Smooth muscle cell of bladder (primary cell): ENCODE results near the gene MAGEA2B. TPM values are rescaled to one million over a fixed set of nuclear protein-coding genes. Genes with fewer than 3 reads are reported as not detected.

Source experiments
- total RNA-seq: library from RNA; depleted of rRNA; stranded (reverse); fragments of >200 nt; gene quantifications from 2 replicates; pipeline ENCODE4 v1.2.3, GENCODE V29; 2014

MAGEA2B gene, protein sequence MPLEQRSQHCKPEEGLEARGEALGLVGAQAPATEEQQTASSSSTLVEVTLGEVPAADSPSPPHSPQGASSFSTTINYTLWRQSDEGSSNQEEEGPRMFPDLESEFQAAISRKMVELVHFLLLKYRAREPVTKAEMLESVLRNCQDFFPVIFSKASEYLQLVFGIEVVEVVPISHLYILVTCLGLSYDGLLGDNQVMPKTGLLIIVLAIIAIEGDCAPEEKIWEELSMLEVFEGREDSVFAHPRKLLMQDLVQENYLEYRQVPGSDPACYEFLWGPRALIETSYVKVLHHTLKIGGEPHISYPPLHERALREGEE
- not detected in 2 replicates for total RNA-seq

DNA sequence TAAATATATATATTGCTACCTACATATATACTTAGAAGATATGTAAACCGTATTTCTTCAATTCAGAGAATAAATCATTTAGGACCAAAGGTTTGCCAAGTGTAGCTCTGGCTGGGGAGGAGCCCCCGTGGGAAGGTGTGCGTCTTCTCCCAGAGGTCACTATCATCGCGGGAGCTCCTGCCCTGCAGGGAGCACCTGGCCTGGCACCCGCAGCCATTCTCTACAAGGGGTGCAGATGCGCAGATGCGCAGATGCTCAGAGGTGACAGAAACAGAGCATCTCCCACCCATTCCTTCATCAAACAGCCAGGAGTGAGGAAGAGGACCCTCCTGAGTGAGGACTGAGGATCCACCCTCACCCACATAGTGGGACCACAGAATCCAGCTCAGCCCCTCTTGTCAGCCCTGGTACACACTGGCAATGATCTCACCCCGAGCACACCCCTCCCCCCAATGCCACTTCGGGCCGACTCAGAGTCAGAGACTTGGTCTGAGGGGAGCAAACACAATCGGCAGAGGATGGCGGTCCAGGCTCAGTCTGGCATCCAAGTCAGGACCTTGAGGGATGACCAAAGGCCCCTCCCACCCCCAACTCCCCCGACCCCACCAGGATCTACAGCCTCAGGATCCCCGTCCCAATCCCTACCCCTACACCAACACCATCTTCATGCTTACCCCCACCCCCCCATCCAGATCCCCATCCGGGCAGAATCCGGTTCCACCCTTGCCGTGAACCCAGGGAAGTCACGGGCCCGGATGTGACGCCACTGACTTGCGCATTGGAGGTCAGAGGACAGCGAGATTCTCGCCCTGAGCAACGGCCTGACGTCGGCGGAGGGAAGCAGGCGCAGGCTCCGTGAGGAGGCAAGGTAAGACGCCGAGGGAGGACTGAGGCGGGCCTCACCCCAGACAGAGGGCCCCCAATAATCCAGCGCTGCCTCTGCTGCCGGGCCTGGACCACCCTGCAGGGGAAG lies at the start of gene MAGEA2B:
Gene MAGEA2B, plus strand, starts transcription at position 814 of the 973 bp plus-strand sequence. CDS start 2,479 bp downstream, outside the sequence.

DNA sequence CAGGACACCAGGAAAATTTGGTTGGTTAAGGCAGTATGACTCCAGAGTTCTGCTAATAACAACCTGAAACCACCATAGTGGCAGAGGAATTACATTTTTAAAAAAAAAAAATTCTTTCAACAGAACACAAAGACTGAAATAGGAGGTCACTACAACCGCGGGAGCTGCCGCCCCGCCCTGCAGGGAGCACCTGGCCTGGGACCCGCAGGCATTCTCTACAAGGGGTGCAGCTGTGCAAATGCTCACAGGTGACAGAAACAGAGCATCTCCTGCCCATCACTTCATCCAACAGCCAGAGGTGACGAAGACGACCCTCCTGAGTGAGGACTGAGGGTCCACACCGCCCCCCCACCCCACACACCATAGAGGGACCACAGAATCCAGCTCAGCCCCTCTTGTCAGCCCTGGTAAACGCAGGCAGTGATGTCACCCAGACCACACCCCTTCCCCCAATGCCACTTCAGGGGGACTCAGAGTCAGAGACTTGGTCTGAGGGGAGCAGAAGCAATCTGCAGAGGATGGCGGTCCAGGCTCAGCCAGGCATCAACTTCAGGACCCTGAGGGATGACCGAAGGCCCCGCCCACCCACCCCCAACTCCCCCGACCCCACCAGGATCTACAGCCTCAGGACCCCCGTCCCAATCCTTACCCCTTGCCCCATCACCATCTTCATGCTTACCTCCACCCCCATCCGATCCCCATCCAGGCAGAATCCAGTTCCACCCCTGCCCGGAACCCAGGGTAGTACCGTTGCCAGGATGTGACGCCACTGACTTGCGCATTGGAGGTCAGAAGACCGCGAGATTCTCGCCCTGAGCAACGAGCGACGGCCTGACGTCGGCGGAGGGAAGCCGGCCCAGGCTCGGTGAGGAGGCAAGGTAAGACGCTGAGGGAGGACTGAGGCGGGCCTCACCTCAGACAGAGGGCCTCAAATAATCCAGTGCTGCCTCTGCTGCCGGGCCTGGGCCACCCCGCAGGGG lies 16.2 kb upstream of the MAGEA2B start, which contains the start of gene MAGEA3:
Gene MAGEA3, plus strand, starts transcription at position 843 of the 980 bp plus-strand sequence. CDS start 2,039 bp downstream, outside the sequence.

DNA sequence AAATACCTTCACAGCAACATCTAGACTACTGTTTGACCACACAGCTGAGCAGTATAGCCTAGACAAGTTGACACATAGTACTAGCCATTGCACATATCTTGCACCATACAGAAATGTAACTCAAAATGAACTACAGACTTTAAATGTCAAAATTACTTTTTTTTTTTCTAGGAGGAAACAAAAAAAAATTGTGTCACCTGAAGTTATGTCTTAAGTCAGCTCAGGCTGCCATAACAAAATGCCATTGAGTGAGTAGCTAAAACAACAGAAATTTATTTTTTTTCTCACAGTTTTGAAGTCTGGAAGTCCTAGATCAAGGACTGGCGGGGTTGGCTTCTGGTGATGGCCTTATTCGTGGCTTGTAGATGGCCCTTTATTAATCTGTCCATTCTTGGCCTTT lies 5.3 kb upstream of the MAGEA2B start, which contains the start of gene CSAG2:
Gene CSAG2, minus strand, starts transcription at position 101 of the 400 bp plus-strand sequence. CDS start 161 bp downstream, outside the sequence.

DNA sequence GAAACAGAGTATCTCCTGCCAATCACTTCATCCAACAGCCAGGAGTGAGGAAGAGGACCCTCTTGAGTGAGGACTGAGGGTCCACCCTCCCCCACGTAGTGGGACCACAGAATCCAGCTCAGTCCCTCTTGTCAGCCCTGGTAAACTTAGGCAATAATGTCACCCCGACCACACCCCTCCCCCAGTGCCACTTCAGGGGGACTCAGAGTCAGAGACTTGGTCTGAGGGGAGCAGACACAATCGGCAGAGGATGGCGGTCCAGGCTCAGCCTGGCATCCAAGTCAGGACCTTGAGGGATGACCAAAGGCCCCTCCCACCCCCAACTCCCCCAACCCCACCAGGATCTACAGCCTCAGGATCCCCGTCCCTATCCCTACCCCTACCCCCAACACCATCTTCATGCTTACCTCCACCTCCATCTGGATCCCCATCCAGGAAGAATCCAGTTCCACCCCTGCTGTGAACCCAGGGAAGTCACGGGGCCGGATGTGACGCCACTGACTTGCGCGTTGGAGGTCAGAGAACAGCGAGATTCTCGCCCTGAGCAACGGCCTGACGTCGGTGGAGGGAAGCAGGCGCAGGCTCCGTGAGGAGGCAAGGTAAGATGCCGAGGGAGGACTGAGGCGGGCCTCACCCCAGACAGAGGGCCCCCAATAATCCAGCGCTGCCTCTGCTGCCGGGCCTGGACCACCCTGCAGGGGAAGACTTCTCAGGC lies 19.0 kb downstream of the MAGEA2B start, which contains the start of the genes CSAG1 and MAGEA12:
Gene CSAG1, minus strand, starts transcription at position 461 of the 715 bp plus-strand sequence. CDS start 1,261 bp downstream, outside the sequence.
Gene MAGEA12, plus strand, starts transcription at position 497 of the 715 bp plus-strand sequence. CDS start 2,405 bp downstream, outside the sequence.

DNA sequence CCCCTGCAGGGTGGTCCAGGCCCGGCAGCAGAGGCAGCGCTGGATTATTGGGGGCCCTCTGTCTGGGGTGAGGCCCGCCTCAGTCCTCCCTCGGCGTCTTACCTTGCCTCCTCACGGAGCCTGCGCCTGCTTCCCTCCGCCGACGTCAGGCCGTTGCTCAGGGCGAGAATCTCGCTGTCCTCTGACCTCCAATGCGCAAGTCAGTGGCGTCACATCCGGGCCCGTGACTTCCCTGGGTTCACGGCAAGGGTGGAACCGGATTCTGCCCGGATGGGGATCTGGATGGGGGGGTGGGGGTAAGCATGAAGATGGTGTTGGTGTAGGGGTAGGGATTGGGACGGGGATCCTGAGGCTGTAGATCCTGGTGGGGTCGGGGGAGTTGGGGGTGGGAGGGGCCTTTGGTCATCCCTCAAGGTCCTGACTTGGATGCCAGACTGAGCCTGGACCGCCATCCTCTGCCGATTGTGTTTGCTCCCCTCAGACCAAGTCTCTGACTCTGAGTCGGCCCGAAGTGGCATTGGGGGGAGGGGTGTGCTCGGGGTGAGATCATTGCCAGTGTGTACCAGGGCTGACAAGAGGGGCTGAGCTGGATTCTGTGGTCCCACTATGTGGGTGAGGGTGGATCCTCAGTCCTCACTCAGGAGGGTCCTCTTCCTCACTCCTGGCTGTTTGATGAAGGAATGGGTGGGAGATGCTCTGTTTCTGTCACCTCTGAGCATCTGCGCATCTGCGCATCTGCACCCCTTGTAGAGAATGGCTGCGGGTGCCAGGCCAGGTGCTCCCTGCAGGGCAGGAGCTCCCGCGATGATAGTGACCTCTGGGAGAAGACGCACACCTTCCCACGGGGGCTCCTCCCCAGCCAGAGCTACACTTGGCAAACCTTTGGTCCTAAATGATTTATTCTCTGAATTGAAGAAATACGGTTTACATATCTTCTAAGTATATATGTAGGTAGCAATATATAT lies 39.5 kb downstream of the MAGEA2B start, which contains the start of gene MAGEA2:
Gene MAGEA2, minus strand, starts transcription at position 157 of the 965 bp plus-strand sequence. CDS start 2,479 bp downstream, outside the sequence.

DNA sequence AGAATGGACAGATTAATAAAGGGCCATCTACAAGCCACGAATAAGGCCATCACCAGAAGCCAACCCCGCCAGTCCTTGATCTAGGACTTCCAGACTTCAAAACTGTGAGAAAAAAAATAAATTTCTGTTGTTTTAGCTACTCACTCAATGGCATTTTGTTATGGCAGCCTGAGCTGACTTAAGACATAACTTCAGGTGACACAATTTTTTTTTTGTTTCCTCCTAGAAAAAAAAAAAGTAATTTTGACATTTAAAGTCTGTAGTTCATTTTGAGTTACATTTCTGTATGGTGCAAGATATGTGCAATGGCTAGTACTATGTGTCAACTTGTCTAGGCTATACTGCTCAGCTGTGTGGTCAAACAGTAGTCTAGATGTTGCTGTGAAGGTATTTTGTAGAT lies 44.5 kb downstream of the MAGEA2B start, which contains the start of gene CSAG3:
Gene CSAG3, plus strand, starts transcription at position 301 of the 400 bp plus-strand sequence.

Other genes with a start within 250 kb of the MAGEA2B start
- gene GABRQ, start 76.7 kb upstream of the MAGEA2B start, total RNA-seq = not detected in 2 replicates
- not detected in 2 replicates for gene MAGEA3, start 15.8 kb upstream of the MAGEA2B start, total RNA-seq
- gene CSAG2, start 5.4 kb upstream of the MAGEA2B start, total RNA-seq = not detected in 2 replicates
- gene CSAG1, start 19.1 kb downstream of the MAGEA2B start, total RNA-seq = not detected in 2 replicates
- under 0.01 and 0.14 TPM in 2 replicates for gene MAGEA12, start 19.1 kb downstream of the MAGEA2B start, total RNA-seq
- under 0.01 TPM in 1 of 2 replicates, not detected in the other for gene MAGEA2, start 39.2 kb downstream of the MAGEA2B start, total RNA-seq
- not detected in 2 replicates for gene CSAG3, start 44.6 kb downstream of the MAGEA2B start, total RNA-seq
- under 0.01 TPM in 1 of 2 replicates, not detected in the other for gene MAGEA6, start 55.1 kb downstream of the MAGEA2B start, total RNA-seq
- 39.0 and 42.5 TPM in 2 replicates for gene CETN2, start 116.1 kb downstream of the MAGEA2B start, total RNA-seq
- 21.8 and 31.4 TPM in 2 replicates for gene NSDHL, start 116.4 kb downstream of the MAGEA2B start, total RNA-seq
- gene ZNF185, start 183.4 kb downstream of the MAGEA2B start, total RNA-seq = 0.37 and 0.43 TPM in 2 replicates